SU-DHL-6 (cell line): ENCODE results near the gene GFPT2.

Source experiments
- H2AFZ ChIP-seq: fragments of 200-600 bp; sonication (generic); 2 replicates; pipeline ENCODE4 v1.6.1; 2014; ENCODE audit warnings: low read depth, mild to moderate bottlenecking, moderate library complexity, mixed read lengths, antibody characterized with exemption, low read length; ENCODE audit not compliant: severe bottlenecking
- H3F3A ChIP-seq: fragments of 200-600 bp; shearing (Covaris generic); 2 replicates; pipeline ENCODE4 v1.6.0; 2016; ENCODE audit warnings: antibody characterized with exemption, mild to moderate bottlenecking; ENCODE audit not compliant: insufficient read depth
- H3K27ac ChIP-seq: fragments of 200-600 bp; sonication (generic); 2 replicates; pipeline ENCODE4 v1.5.1; 2016; ENCODE audit warnings: low read depth, mild to moderate bottlenecking, low read length, moderate library complexity, mixed read lengths
- H3K27me3 ChIP-seq: fragments of 200-600 bp; sonication (generic), shearing (Covaris generic); 2 replicates; pipeline ENCODE4 v1.6.0; 2014; ENCODE audit warnings: mild to moderate bottlenecking, low read length
- H3K36me3 ChIP-seq: fragments of 200-600 bp; sonication (generic); 2 replicates; pipeline ENCODE4 v1.6.1; 2014; ENCODE audit warnings: mild to moderate bottlenecking, low read length, mixed read lengths
- H3K4me2 ChIP-seq: fragments of 300-600, 200-600 bp; shearing (Covaris generic), sonication (generic); 2 replicates; pipeline ENCODE4 v1.6.0; 2014; ENCODE audit warnings: low read length, low read depth, mild to moderate bottlenecking; ENCODE audit not compliant: poor library complexity, severe bottlenecking
- H3K4me3 ChIP-seq: fragments of 200-600 bp; sonication (generic); 2 replicates; pipeline ENCODE4 v1.5.1; 2014; ENCODE audit warnings: antibody characterized with exemption, low read length, mild to moderate bottlenecking, mixed read lengths; ENCODE audit not compliant: insufficient read depth, poor library complexity, severe bottlenecking
- H3K79me2 ChIP-seq: fragments of 200-600 bp; sonication (generic); 2 replicates; pipeline ENCODE4 v1.6.1; 2014; ENCODE audit warnings: mild to moderate bottlenecking, low read length, moderate library complexity; ENCODE audit not compliant: insufficient read depth
- H3K9ac ChIP-seq: fragments of 200-600 bp; sonication (generic); 2 replicates; pipeline ENCODE4 v1.7.0; 2014; ENCODE audit warnings: mild to moderate bottlenecking, low read length
- H3K9me2 ChIP-seq: fragments of 200-600 bp; sonication (generic); replicated peaks from 2 replicates; pipeline ENCODE4 v1.6.1; 2014; ENCODE audit warnings: low read length; ENCODE audit not compliant: insufficient read depth
- H3K9me3 ChIP-seq: fragments of 200-600 bp; sonication (generic); 2 replicates; pipeline ENCODE4 v1.6.1; 2014; ENCODE audit warnings: low read length, mixed read lengths; ENCODE audit not compliant: insufficient read depth
- H4K20me1 ChIP-seq: fragments of 200-600 bp; sonication (generic); 2 replicates; pipeline ENCODE4 v1.6.1; 2014; ENCODE audit warnings: low read depth, mild to moderate bottlenecking, antibody characterized with exemption, low read length, moderate library complexity, mixed read lengths
- CTCF ChIP-seq: fragments of 200-600 bp; sonication (generic); IDR thresholded peaks from one replicate; pipeline ENCODE4 v1.5.1; 2017; ENCODE audit warnings: antibody characterized with exemption, mild to moderate bottlenecking, low read length, moderate library complexity; ENCODE audit not compliant: insufficient read depth, poor library complexity, severe bottlenecking
- EZH2phosphoT487 ChIP-seq: fragments of 200-600 bp; sonication (generic), shearing (Covaris generic); conservative IDR thresholded peaks from 2 replicates; pipeline ENCODE4 v1.6.1; 2018; ENCODE audit warnings: mild to moderate bottlenecking, antibody characterized with exemption, low read length, moderate library complexity, mixed read lengths

The GFPT2 gene

GRCh38 chr5:180330270-180330648 lies 22.9 kb downstream of the GFPT2 start:
- H3K9me2 ChIP-seq: no peaks in the 10 kb centered on the region
- H3K9ac ChIP-seq: no peak overlapping the region
- H3K9me3 ChIP-seq: no peaks in the 10 kb centered on the region
- H3K4me3 ChIP-seq: no peak overlapping the region
- H3K79me2 ChIP-seq: no peaks in the 10 kb centered on the region
- no peaks in the 10 kb centered on the region for H4K20me1 ChIP-seq
- no peak for TF ChIP-seq EZH2phosphoT487
- no peak for TF ChIP-seq CTCF
- H3K27me3 ChIP-seq: no peaks in the 10 kb centered on the region
- no peak overlapping the region for H2AFZ ChIP-seq
- H3K4me2 ChIP-seq: no peak overlapping the region
- H3K27ac ChIP-seq: no peak overlapping the region
- no peaks in the 10 kb centered on the region for H3F3A ChIP-seq
- no peaks in the 10 kb centered on the region for H3K36me3 ChIP-seq

- H3F3A ChIP-seq: no peaks in the 10 kb centered on the region
- H4K20me1 ChIP-seq: no peaks in the 10 kb centered on the region
- H3K27me3 ChIP-seq: no peaks in the 10 kb centered on the region
- no peaks in the 10 kb centered on the region for H3K79me2 ChIP-seq
- H3K4me2 ChIP-seq: no peak overlapping the region
- H3K27ac ChIP-seq: no peak overlapping the region
- H3K4me3 ChIP-seq: no peak overlapping the region
- no peak overlapping the region for H2AFZ ChIP-seq
- no peak overlapping the region for H3K9ac ChIP-seq
- TF ChIP-seq EZH2phosphoT487 (no peak), CTCF (no peak)
- H3K36me3 ChIP-seq: no peaks in the 10 kb centered on the region
- no peaks in the 10 kb centered on the region for H3K9me3 ChIP-seq
- H3K9me2 ChIP-seq: no peaks in the 10 kb centered on the region
Observed at GRCh38 chr5:180329606-180330269, 23.4 kb downstream of the GFPT2 start.

GRCh38 chr5:180329138-180329435 lies 24.0 kb downstream of the GFPT2 start:
- no peaks in the 10 kb centered on the region for H3F3A ChIP-seq
- no peaks in the 10 kb centered on the region for H4K20me1 ChIP-seq
- TF ChIP-seq EZH2phosphoT487 (no peak), CTCF (no peak)
- no peaks in the 10 kb centered on the region for H3K27me3 ChIP-seq
- H3K79me2 ChIP-seq: no peaks in the 10 kb centered on the region
- H3K9me3 ChIP-seq: no peaks in the 10 kb centered on the region
- no peaks in the 10 kb centered on the region for H3K9me2 ChIP-seq
- H3K27ac ChIP-seq: no peak overlapping the region
- H3K4me3 ChIP-seq: no peak overlapping the region
- no peaks in the 10 kb centered on the region for H3K36me3 ChIP-seq
- H3K4me2 ChIP-seq: no peak overlapping the region
- no peak overlapping the region for H2AFZ ChIP-seq
- H3K9ac ChIP-seq: no peak overlapping the region
